H9 (cell line): Measurements from ENCODE around the gene RAB11B. TPM values are rescaled to one million over a fixed set of nuclear protein-coding genes. Genes with fewer than 3 reads are reported as not detected.
A peak's percentile ranks its signal among the peaks of the same experiment; 100 is the strongest.

Source experiments
- DNase-seq: peaks from one replicate; pipeline ENCODE4 v3.0.0-alpha.2; 2017
- H2AFZ ChIP-seq: one replicate; pipeline ENCODE4 v1.6.1; 2013; ENCODE audit warnings: mild to moderate bottlenecking, low read length, control low read depth, moderate library complexity
- H2AK5ac ChIP-seq: 2 replicates; pipeline ENCODE4 v1.6.1; 2013; ENCODE audit warnings: low read length, control low read depth, mixed read lengths; ENCODE audit not compliant: insufficient read length
- H2BK120ac ChIP-seq: one replicate; pipeline ENCODE4 v1.6.1; 2013; ENCODE audit warnings: low read depth, mild to moderate bottlenecking, low read length, control low read depth, inconsistent platforms; ENCODE audit not compliant: poor library complexity, severe bottlenecking
- H2BK12ac ChIP-seq: 2 replicates; pipeline ENCODE4 v1.6.1; 2013; ENCODE audit warnings: low read length, control low read depth, mixed read lengths, low read depth; ENCODE audit not compliant: insufficient read length
- H2BK15ac ChIP-seq: 2 replicates; pipeline ENCODE4 v1.6.1; 2013; ENCODE audit warnings: low read depth, low read length, control low read depth
- H2BK20ac ChIP-seq: one replicate; pipeline ENCODE4 v1.6.1; 2013; ENCODE audit warnings: low read depth, mild to moderate bottlenecking, low read length, control low read depth, inconsistent platforms; ENCODE audit not compliant: poor library complexity, severe bottlenecking
- H2BK5ac ChIP-seq: 2 replicates; pipeline ENCODE4 v1.6.1; 2013; ENCODE audit warnings: low read length, control low read depth, mixed read lengths; ENCODE audit not compliant: insufficient read length
- H3K14ac ChIP-seq: 2 replicates; pipeline ENCODE4 v1.6.1; 2013; ENCODE audit warnings: low read length, control low read depth; ENCODE audit not compliant: insufficient read depth
- H3K18ac ChIP-seq: 2 replicates; pipeline ENCODE4 v1.6.1; 2013; ENCODE audit warnings: low read depth, mild to moderate bottlenecking, mixed read lengths, low read length, control low read depth; ENCODE audit not compliant: insufficient read length
- H3K23ac ChIP-seq: 2 replicates; pipeline ENCODE4 v1.6.1; 2013; ENCODE audit warnings: low read length, control low read depth, mixed read lengths, low read depth; ENCODE audit not compliant: insufficient read length
- H3K23me2 ChIP-seq: 2 replicates; pipeline ENCODE4 v1.6.1; 2013; ENCODE audit warnings: low read depth, mild to moderate bottlenecking, mixed read lengths, low read length, control low read depth; ENCODE audit not compliant: insufficient read length, poor library complexity, severe bottlenecking
- H3K27ac ChIP-seq: 2 replicates; pipeline ENCODE4 v1.5.1; 2013; ENCODE audit warnings: low read length, control low read depth, mixed read lengths, low read depth; ENCODE audit not compliant: insufficient read length
- H3K27me3 ChIP-seq: 2 replicates; pipeline ENCODE4 v1.6.1; 2013; ENCODE audit warnings: low read length, control low read depth, inconsistent platforms; ENCODE audit not compliant: insufficient read depth
- H3K4ac ChIP-seq: 2 replicates; pipeline ENCODE4 v1.6.1; 2013; ENCODE audit warnings: low read depth, mild to moderate bottlenecking, control low read depth, inconsistent platforms, low read length, moderate library complexity
- H3K4me1 ChIP-seq: 2 replicates; pipeline ENCODE4 v1.6.1; 2013; ENCODE audit warnings: low read length, control low read depth, inconsistent platforms; ENCODE audit not compliant: insufficient read depth
- H3K4me2 ChIP-seq: 2 replicates; pipeline ENCODE4 v1.6.1; 2013; ENCODE audit warnings: low read length, control low read depth, mixed read lengths; ENCODE audit not compliant: insufficient read length, insufficient read depth
- H3K56ac ChIP-seq: 2 replicates; pipeline ENCODE4 v1.6.1; 2013; ENCODE audit warnings: low read depth, mild to moderate bottlenecking, mixed read lengths, low read length, control low read depth; ENCODE audit not compliant: insufficient read length
- H3K79me1 ChIP-seq: 2 replicates; pipeline ENCODE4 v1.6.1; 2013; ENCODE audit warnings: low read depth, mild to moderate bottlenecking, moderate library complexity, low read length, control low read depth, inconsistent platforms; ENCODE audit not compliant: insufficient read depth, poor library complexity, severe bottlenecking
- H3K79me2 ChIP-seq: 2 replicates; pipeline ENCODE4 v1.6.1; 2013; ENCODE audit warnings: low read length, control low read depth, inconsistent platforms; ENCODE audit not compliant: insufficient read depth
- H3K9ac ChIP-seq: 2 replicates; pipeline ENCODE4 v1.6.1; 2013; ENCODE audit warnings: low read length, control low read depth, mixed read lengths; ENCODE audit not compliant: insufficient read length; ENCODE audit errors: extremely low read depth
- H3K9me3 ChIP-seq: one replicate; pipeline ENCODE4 v1.6.1; 2013; ENCODE audit warnings: low read depth, low read length, inconsistent platforms; ENCODE audit not compliant: control insufficient read depth
- H3T11ph ChIP-seq: one replicate; pipeline ENCODE4 v1.6.1; 2013; ENCODE audit warnings: mild to moderate bottlenecking, low read length, control low read depth, inconsistent platforms
- H4K20me1 ChIP-seq: one replicate; pipeline ENCODE4 v1.6.1; 2013; ENCODE audit not compliant: control insufficient read depth, insufficient read length, insufficient read depth
- H4K5ac ChIP-seq: 2 replicates; pipeline ENCODE4 v1.6.1; 2013; ENCODE audit warnings: low read depth, mild to moderate bottlenecking, mixed read lengths, low read length, control low read depth; ENCODE audit not compliant: insufficient read length
- H4K8ac ChIP-seq: replicated peaks from 2 replicates; pipeline ENCODE4 v1.6.1; 2013; ENCODE audit warnings: low read length, control low read depth, mixed read lengths, low read depth; ENCODE audit not compliant: insufficient read length
- H4K91ac ChIP-seq: 2 replicates; pipeline ENCODE4 v1.6.1; 2013; ENCODE audit warnings: low read depth, mild to moderate bottlenecking, moderate library complexity, mixed read lengths, low read length, control low read depth; ENCODE audit not compliant: insufficient read length
- H3K27ac Mint-ChIP-seq, 3 experiments: 2 replicates in 2 of 3; 3 replicates in 1 of 3; pipeline ENCODE4 v1.8.0; 2020 to 2021; ENCODE audit warnings: mixed read lengths in 3 of 3, mild to moderate bottlenecking in 1 of 3, moderate library complexity in 1 of 3
- H3K27me3 Mint-ChIP-seq: 2 replicates; pipeline ENCODE4 v1.8.0; 2021; ENCODE audit warnings: low read depth, mild to moderate bottlenecking, moderate library complexity, mixed read lengths
- H3K36me3 Mint-ChIP-seq, 3 experiments: 2 replicates in 2 of 3; 3 replicates in 1 of 3; pipeline ENCODE4 v1.8.0; 2020 to 2021; ENCODE audit warnings: low read depth in 3 of 3, mixed read lengths in 3 of 3; ENCODE audit not compliant: insufficient read depth in 1 of 3
- H3K4me1 Mint-ChIP-seq, 2 experiments: 2 replicates each; pipeline ENCODE4 v1.8.0; 2020; ENCODE audit warnings: mixed read lengths in 2 of 2
- H3K4me3 Mint-ChIP-seq, 2 experiments: 2 replicates in 1 of 2; 3 replicates in 1 of 2; pipeline ENCODE4 v1.8.0; 2020 to 2021; ENCODE audit warnings: mild to moderate bottlenecking in 2 of 2, mixed read lengths in 2 of 2, moderate library complexity in 1 of 2
- H3K9me3 Mint-ChIP-seq, 2 experiments: 2 replicates in 1 of 2; 3 replicates in 1 of 2; pipeline ENCODE4 v1.8.0; 2020; ENCODE audit warnings: mild to moderate bottlenecking in 2 of 2, mixed read lengths in 2 of 2, moderate library complexity in 1 of 2
- CTCF ChIP-seq: fragments of 200-600 bp; sonication (generic); conservative IDR thresholded peaks from 3 replicates; pipeline ENCODE4 v1.8.0; 2021; ENCODE audit warnings: antibody characterized with exemption, mild to moderate bottlenecking
- WGBS: extraction: QIAGEN DNeasy Blood & Tissue Kit; methylation state at CpG from one replicate; pipeline ENCODE4 v1.1.7; 2013; ENCODE audit warnings: missing lambda C conversion rate, low lambda C conversion rate, mixed read lengths; ENCODE audit not compliant: insufficient read length; ENCODE audit errors: extremely low coverage; 5-methylcytosine and 5-hydroxymethylcytosine counted together
- total RNA-seq: library from RNA; stranded (reverse); gene quantifications from 2 replicates; pipeline ENCODE4 v1.2.1, GENCODE V29; 2021

The RAB11B gene
- total RNA-seq, 1 experiment from 2014 or later = 106 TPM

- no peak overlapping the region for H2BK12ac ChIP-seq
- peaks cover 14% of the 10 kb centered on the region; the same call in 1 of the 2 replicates for H3K79me2 ChIP-seq
- no peak overlapping the region for H3K56ac ChIP-seq
- no peak overlapping the region for H3K27ac ChIP-seq
- H2AFZ ChIP-seq = no peak overlapping the region
- no peak overlapping the region; the same call in 1 of the 2 replicates for H3K4ac ChIP-seq
- H3T11ph ChIP-seq = no peak overlapping the region
- H4K20me1 ChIP-seq = no peaks in the 10 kb centered on the region
- H3K27ac Mint-ChIP-seq = peak overlapping the region in 1 of 3 experiments; percentile 48; a peak in 1 of 7 replicates
- peaks cover 15 to 19% (median 17%) of the 10 kb centered on the region in 3 experiments; a peak in 6 of 7 replicates for H3K36me3 Mint-ChIP-seq
- peak overlapping the region; percentile 60 for H3K4me2 ChIP-seq
- peak overlapping the region; percentile 65 for H2BK5ac ChIP-seq
- peak overlapping the region; percentile 94 for H3K18ac ChIP-seq
- H3K9ac ChIP-seq = peak overlapping the region; percentile 89
- no peak overlapping the region for H2BK120ac ChIP-seq
- peaks cover 9 to 11% of the 10 kb centered on the region in 2 experiments; a peak in 4 of 5 replicates for H3K9me3 Mint-ChIP-seq
- H4K91ac ChIP-seq = no peak overlapping the region
- H4K5ac ChIP-seq = no peak overlapping the region
- H3K79me1 ChIP-seq = no peaks in the 10 kb centered on the region
- no peaks in the 10 kb centered on the region for H3K9me3 ChIP-seq
- no peak overlapping the region for H2AK5ac ChIP-seq
- peak; percentile 95 for DNase-seq
- no peaks in the 10 kb centered on the region for H3K4me1 ChIP-seq
- no CpG with 5 or more reads among the region's 28 CpGs for WGBS
- H3K4me3 Mint-ChIP-seq = peak overlapping the region; percentile 77 to 88
- H3K4me1 Mint-ChIP-seq = peaks cover 4 to 12% of the 10 kb centered on the region in 2 experiments; a peak in 3 of 4 replicates
- TF ChIP-seq CTCF = no peak
- H2BK15ac ChIP-seq = no peak overlapping the region
- no peak overlapping the region for H4K8ac ChIP-seq
- no peaks in the 10 kb centered on the region for H3K27me3 ChIP-seq
- no peaks in the 10 kb centered on the region for H3K27me3 Mint-ChIP-seq
- H2BK20ac ChIP-seq = no peak overlapping the region
- no peaks in the 10 kb centered on the region for H3K23me2 ChIP-seq
- peak overlapping the region; percentile 99 for H3K14ac ChIP-seq
- H3K23ac ChIP-seq = no peak overlapping the region
These were observed 439 bp downstream of the RAB11B start for GRCh38 chr19:8390617-8390981.
